Neuron (in vitro differentiated cells): Measurements from ENCODE around the gene AKR1C1.
"Not testable (repeated sequence)": the region's sequence is repeated elsewhere in the genome, so short reads cannot be mapped to it uniquely, and the experiment has no call there.

ENCODE experiments used
- H2AFZ ChIP-seq: one replicate; pipeline ENCODE4 v1.6.1; 2013; ENCODE audit warnings: low read depth, mild to moderate bottlenecking, inconsistent platforms, low read length, moderate library complexity
- H3K27me3 ChIP-seq: one replicate; pipeline ENCODE4 v1.6.1; 2013; ENCODE audit warnings: low read length; ENCODE audit not compliant: insufficient read depth
- H3K36me3 ChIP-seq: one replicate; pipeline ENCODE4 v1.6.1; 2013; ENCODE audit warnings: low read length; ENCODE audit not compliant: insufficient read depth
- H3K4me1 ChIP-seq: one replicate; pipeline ENCODE4 v1.6.1; 2013; ENCODE audit warnings: low read length; ENCODE audit not compliant: insufficient read depth
- H3K4me3 ChIP-seq: 2 replicates; pipeline ENCODE4 v1.5.1; 2013; ENCODE audit warnings: mild to moderate bottlenecking, low read length, moderate library complexity
- H3K9me3 ChIP-seq: one replicate; pipeline ENCODE4 v1.6.1; 2013; ENCODE audit warnings: low read length

AKR1C1 gene

GRCh38 chr10:4962876-4963814 is at the start of gene AKR1C1:
AKR1C1 (plus strand) TSS chr10:4963415; CDS start chr10:4963445, 30 bp downstream.
- H3K27me3 ChIP-seq, H2AFZ ChIP-seq, H3K4me1 ChIP-seq, H3K9me3 ChIP-seq, H3K4me3 ChIP-seq, H3K36me3 ChIP-seq: not testable (repeated sequence)

GRCh38 chr10:4914213-4914850 is 48.9 kb upstream of the AKR1C1 start:
- no peak overlapping the region for H2AFZ ChIP-seq
- H3K36me3 ChIP-seq = no peaks in the 10 kb centered on the region
- H3K4me3 ChIP-seq = no peak overlapping the region
- H3K27me3 ChIP-seq = no peaks in the 10 kb centered on the region
- no peaks in the 10 kb centered on the region for H3K9me3 ChIP-seq
- no peaks in the 10 kb centered on the region for H3K4me1 ChIP-seq

GRCh38 chr10:4916086-4916716 is 47.0 kb upstream of the AKR1C1 start:
- H3K4me3 ChIP-seq = no peak overlapping the region
- H3K9me3 ChIP-seq = no peaks in the 10 kb centered on the region
- no peaks in the 10 kb centered on the region for H3K36me3 ChIP-seq
- H3K4me1 ChIP-seq = no peaks in the 10 kb centered on the region
- no peak overlapping the region for H2AFZ ChIP-seq
- H3K27me3 ChIP-seq = no peaks in the 10 kb centered on the region

- Histone ChIP-seq H3K36me3 (no peaks in the 10 kb centered on the region), H2AFZ (no peak overlapping the region), H3K4me1 (no peaks in the 10 kb centered on the region), H3K27me3 (no peaks in the 10 kb centered on the region), H3K9me3 (no peaks in the 10 kb centered on the region), H3K4me3 (no peak overlapping the region)
Measured at GRCh38 chr10:4918236-4918635, 45.0 kb upstream of the AKR1C1 start.

GRCh38 chr10:4924482-4924881 is 38.7 kb upstream of the AKR1C1 start:
- not testable (repeated sequence) for H3K4me1 ChIP-seq, H2AFZ ChIP-seq, H3K27me3 ChIP-seq, H3K36me3 ChIP-seq, H3K9me3 ChIP-seq, H3K4me3 ChIP-seq

- Histone ChIP-seq H3K27me3 (no peaks in the 10 kb centered on the region), H2AFZ (no peak overlapping the region), H3K4me3 (no peak overlapping the region), H3K9me3 (no peaks in the 10 kb centered on the region), H3K36me3 (no peaks in the 10 kb centered on the region), H3K4me1 (no peaks in the 10 kb centered on the region)
Measured at GRCh38 chr10:4926400-4926799, 36.8 kb upstream of the AKR1C1 start.

- Histone ChIP-seq H3K4me1 (no peaks in the 10 kb centered on the region), H3K9me3 (no peaks in the 10 kb centered on the region), H2AFZ (no peak overlapping the region), H3K4me3 (no peak overlapping the region), H3K36me3 (no peaks in the 10 kb centered on the region), H3K27me3 (no peaks in the 10 kb centered on the region)
Measured at GRCh38 chr10:4931587-4931986, 31.6 kb upstream of the AKR1C1 start.

GRCh38 chr10:4934391-4934987 is 28.7 kb upstream of the AKR1C1 start:
- no peaks in the 10 kb centered on the region for H3K27me3 ChIP-seq
- no peak overlapping the region for H3K4me3 ChIP-seq
- H3K9me3 ChIP-seq = no peaks in the 10 kb centered on the region
- no peaks in the 10 kb centered on the region for H3K36me3 ChIP-seq
- no peaks in the 10 kb centered on the region for H3K4me1 ChIP-seq
- no peak overlapping the region for H2AFZ ChIP-seq

GRCh38 chr10:4937346-4937745 is 25.9 kb upstream of the AKR1C1 start:
- Histone ChIP-seq H3K4me1 (no peaks in the 10 kb centered on the region), H3K36me3 (no peaks in the 10 kb centered on the region), H3K27me3 (no peaks in the 10 kb centered on the region), H3K4me3 (no peak overlapping the region), H3K9me3 (no peaks in the 10 kb centered on the region), H2AFZ (no peak overlapping the region)

GRCh38 chr10:4939224-4940072 is 23.8 kb upstream of the AKR1C1 start:
- H2AFZ ChIP-seq = no peak overlapping the region
- H3K36me3 ChIP-seq = no peaks in the 10 kb centered on the region
- H3K9me3 ChIP-seq = no peaks in the 10 kb centered on the region
- no peak overlapping the region for H3K4me3 ChIP-seq
- H3K4me1 ChIP-seq = no peaks in the 10 kb centered on the region
- H3K27me3 ChIP-seq = no peaks in the 10 kb centered on the region

- H3K9me3 ChIP-seq, H3K27me3 ChIP-seq, H3K36me3 ChIP-seq, H3K4me1 ChIP-seq, H2AFZ ChIP-seq, H3K4me3 ChIP-seq: not testable (repeated sequence)
Measured at GRCh38 chr10:4940073-4940428, 23.2 kb upstream of the AKR1C1 start.

- not testable (repeated sequence) for H3K4me1 ChIP-seq, H3K9me3 ChIP-seq, H3K4me3 ChIP-seq, H2AFZ ChIP-seq, H3K27me3 ChIP-seq, H3K36me3 ChIP-seq
Measured at GRCh38 chr10:4940909-4941308, 22.3 kb upstream of the AKR1C1 start.
